Activated naive CD8-positive, alpha-beta T cell (primary cell): ENCODE measurements around the gene TRIM72.
A peak's percentile ranks its signal among the peaks of the same experiment; 100 is the strongest.
"Not testable (repeated sequence)": the region's sequence is repeated elsewhere in the genome, so short reads cannot be mapped to it uniquely, and the experiment has no call there.

ENCODE experiments used
- H3K27ac Mint-ChIP-seq: one replicate; pipeline ENCODE4 v1.8.0; 2021; ENCODE audit warnings: mixed read lengths
- H3K27me3 Mint-ChIP-seq: one replicate; pipeline ENCODE4 v1.8.0; 2021; ENCODE audit warnings: mixed read lengths
- H3K36me3 Mint-ChIP-seq: one replicate; pipeline ENCODE4 v1.8.0; 2021; ENCODE audit warnings: mixed read lengths
- H3K4me1 Mint-ChIP-seq: one replicate; pipeline ENCODE4 v1.8.0; 2021; ENCODE audit warnings: low read depth, mixed read lengths
- H3K4me3 Mint-ChIP-seq: one replicate; pipeline ENCODE4 v1.8.0; 2021; ENCODE audit warnings: mild to moderate bottlenecking, mixed read lengths
- H3K9me3 Mint-ChIP-seq: one replicate; pipeline ENCODE4 v1.8.0; 2021; ENCODE audit warnings: low read depth, mixed read lengths

Gene TRIM72

DNA sequence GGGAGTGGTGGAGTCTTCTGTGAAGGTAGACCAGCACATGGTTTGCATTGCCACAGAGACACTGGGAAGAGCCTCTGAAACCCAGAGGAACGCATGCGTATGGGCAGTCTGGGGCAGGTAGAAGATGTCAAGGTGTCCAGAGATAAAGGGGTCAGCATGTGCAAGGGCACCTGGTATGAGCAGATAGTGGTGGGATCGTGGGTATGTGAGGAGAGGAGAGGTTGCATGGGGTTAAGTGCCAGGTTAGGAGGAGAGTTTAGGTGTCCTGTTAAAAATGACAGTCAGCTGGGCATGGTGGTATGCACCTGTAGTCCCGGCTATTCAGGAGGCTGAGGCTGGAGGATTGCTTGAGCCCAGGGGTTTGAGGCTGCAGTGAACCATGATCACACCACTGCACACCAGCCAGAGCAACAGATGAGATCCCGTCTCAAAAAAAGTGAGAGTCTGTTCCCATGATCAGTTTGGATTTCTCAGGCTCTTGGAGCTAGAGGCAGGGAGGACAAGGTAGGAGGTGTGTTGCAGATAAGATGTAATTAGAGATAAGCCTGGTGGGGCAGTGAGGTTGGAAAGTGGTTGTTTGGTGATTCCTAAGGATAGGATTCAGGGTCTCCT lies 14.4 kb upstream of the TRIM72 start:
- H3K4me1 Mint-ChIP-seq: peaks cover 56% of the 10 kb centered on the region
- H3K9me3 Mint-ChIP-seq: no peaks in the 10 kb centered on the region
- H3K27ac Mint-ChIP-seq: peak overlapping the region; percentile 68
- peaks cover 3% of the 10 kb centered on the region for H3K36me3 Mint-ChIP-seq
- peak overlapping the region; percentile 4 for H3K4me3 Mint-ChIP-seq
- no peaks in the 10 kb centered on the region for H3K27me3 Mint-ChIP-seq

DNA sequence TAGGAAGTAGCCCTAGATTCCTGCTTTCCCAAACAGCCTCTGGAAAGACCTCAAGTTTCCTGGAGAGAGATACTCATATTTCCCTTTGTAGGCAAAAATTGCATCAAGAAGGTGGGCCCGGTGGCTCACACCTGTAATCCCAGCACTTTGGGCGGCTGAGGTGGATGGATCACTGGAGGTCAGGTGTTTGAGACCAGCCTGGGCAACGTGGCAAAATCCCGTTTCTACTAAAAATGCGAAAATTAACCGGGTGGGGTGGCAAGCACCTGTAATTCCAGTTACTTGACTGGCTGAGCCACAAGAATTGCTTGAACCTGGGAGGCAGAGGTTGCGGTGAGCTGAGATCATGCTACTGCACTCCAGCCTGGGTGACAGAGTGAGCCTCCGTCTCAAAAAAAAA lies 13.8 kb upstream of the TRIM72 start:
- H3K36me3 Mint-ChIP-seq, H3K9me3 Mint-ChIP-seq, H3K27me3 Mint-ChIP-seq: not testable (repeated sequence)
- Mint-ChIP-seq H3K4me1 (peaks cover 52% of the 10 kb centered on the region), H3K4me3 (peak overlapping the region; percentile 4), H3K27ac (peak overlapping the region; percentile 68)

DNA sequence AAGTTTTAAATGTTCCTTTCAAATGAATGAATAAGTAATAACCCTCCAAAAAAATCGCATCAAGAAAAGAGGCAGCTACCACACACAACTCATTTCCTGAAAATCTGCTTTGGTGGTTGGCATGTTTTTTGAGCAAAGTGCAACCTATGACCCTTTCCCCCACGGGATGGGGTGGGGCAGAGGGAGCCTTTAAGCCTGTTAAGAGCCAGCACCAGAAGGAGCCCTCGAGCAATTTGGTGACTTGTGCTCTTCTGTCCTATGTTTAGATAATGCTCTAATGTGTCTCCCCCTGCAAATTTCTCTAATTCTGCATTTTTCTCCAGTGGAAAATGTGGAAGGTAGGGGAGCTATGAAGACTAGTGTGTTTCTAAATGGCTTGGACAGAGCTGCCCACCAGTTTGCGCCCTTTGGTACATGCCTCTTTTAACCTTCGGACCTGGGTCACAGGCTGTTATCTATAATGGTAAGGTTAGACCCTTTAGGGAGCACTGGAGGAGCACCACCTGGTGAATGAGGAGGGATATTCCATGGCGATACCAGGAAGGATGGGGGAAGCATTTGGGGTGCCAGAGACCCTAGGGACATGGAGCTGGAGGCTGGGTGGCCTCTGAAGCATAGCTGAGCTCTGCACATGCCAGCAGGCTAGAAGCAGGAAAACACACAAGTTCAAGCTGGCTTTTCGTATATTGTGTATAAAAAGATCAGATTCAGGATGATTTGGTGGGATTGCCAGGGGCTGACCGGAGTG lies 12.9 kb upstream of the TRIM72 start:
- Mint-ChIP-seq H3K4me3 (peak overlapping the region; percentile 77), H3K27ac (peak overlapping the region; percentile 64), H3K36me3 (no peaks in the 10 kb centered on the region), H3K4me1 (peaks cover 50% of the 10 kb centered on the region), H3K27me3 (no peaks in the 10 kb centered on the region), H3K9me3 (no peaks in the 10 kb centered on the region)

DNA sequence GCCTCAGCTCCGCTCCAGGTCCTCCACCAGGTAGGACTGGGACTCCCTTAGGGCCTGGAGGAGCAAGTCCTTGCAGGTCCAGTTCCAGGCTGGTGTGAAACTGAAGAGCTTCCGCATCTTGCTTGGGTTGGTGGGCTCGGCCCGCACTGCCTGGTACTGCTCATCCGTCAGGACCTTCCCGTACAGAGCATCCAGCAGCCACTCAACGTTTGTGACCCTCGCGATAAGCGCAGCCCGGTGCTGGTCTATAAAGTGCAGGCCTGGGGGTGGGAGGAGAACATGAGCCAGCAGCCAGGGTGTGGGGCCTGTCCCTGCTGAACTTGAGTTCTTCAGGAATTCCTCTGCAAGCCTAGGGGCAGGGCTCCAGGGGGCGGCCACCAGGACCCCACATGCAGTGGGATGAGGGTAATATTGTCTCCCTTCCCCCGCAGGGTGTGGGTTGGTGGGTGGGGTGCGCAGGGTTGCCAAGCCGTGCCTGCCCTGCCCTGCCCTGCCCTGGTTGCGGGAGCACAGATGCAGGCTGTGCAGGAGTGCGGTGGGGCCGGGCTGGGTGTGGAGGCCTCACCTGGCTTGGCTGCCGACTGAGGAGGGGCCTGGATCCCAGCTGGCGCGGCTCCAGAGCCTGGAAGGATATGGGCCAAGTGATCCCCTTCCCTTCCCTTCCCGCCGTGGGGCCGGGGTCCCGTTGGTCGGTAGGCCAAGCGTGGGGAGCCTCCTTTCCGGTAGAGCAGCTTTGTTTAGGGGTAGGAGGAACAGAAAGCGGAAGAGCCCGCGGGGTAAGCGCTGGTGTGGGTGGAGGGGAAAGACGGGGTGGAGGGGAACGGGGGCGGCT lies 12.1 kb upstream of the TRIM72 start:
- Mint-ChIP-seq H3K36me3 (no peaks in the 10 kb centered on the region), H3K27me3 (no peaks in the 10 kb centered on the region), H3K4me3 (peak overlapping the region; percentile 77), H3K9me3 (no peaks in the 10 kb centered on the region), H3K4me1 (peaks cover 48% of the 10 kb centered on the region), H3K27ac (peak overlapping the region; percentile 64)

DNA sequence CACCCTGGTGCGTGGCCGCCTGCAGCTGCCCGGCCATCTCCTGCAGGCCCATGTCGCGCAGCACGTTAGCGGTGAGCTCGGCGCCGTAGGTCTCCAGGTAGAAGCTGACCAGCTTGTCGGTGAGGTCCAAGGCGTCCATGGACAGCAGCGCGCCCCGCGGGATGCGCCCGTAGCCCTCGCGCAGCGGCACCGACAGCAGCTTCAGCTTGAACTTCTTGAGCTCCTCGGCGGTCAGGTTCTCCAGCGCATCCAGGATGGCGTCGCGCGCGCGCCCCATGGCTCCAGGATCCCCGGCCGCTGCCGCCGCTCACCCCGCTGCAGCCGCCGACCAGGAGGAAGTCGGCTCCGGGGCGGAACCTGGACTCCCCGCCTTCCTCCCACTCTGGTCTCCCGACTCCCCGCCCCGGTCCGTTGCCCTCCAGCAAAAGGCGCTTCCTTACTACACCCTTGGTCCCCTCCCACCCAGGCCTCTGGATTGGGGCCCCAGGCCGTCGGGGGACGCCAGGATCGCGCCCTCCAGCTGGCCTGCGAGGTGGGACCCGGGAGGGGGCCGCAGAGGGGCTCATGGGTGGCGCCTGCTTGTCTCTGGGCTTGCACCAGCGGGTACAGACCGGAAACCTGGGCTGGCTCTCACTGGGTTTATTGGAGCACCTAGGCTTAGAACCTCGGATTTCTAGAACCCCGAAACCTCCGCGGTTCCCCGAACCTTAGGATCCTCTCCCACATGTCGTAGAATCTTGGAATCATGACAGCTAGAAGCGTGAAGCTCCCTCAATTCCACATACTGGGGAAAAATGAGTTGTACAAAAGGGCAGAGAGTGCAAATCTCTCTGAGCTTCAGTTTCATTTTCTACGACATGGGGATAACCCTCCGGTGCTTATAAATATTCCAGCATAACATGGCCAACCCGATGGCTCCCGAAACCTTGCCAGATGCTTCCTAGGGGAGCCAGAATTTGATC lies 11.2 kb upstream of the TRIM72 start, which contains the start of gene PYCARD:
TSS of gene PYCARD (minus strand) at position 347 of the 962 bp plus-strand sequence. CDS start at position 277, 70 bp downstream.
- H3K9me3 Mint-ChIP-seq: no peaks in the 10 kb centered on the region
- peak within 1 kb of the TSS; percentile 10 for H3K27ac Mint-ChIP-seq
- H3K27me3 Mint-ChIP-seq: no peaks in the 10 kb centered on the region
- peaks cover 45% of the 10 kb centered on the region for H3K4me1 Mint-ChIP-seq
- H3K4me3 Mint-ChIP-seq: peak within 1 kb of the TSS; percentile 77
- H3K36me3 Mint-ChIP-seq: no peaks in the 10 kb centered on the region

DNA sequence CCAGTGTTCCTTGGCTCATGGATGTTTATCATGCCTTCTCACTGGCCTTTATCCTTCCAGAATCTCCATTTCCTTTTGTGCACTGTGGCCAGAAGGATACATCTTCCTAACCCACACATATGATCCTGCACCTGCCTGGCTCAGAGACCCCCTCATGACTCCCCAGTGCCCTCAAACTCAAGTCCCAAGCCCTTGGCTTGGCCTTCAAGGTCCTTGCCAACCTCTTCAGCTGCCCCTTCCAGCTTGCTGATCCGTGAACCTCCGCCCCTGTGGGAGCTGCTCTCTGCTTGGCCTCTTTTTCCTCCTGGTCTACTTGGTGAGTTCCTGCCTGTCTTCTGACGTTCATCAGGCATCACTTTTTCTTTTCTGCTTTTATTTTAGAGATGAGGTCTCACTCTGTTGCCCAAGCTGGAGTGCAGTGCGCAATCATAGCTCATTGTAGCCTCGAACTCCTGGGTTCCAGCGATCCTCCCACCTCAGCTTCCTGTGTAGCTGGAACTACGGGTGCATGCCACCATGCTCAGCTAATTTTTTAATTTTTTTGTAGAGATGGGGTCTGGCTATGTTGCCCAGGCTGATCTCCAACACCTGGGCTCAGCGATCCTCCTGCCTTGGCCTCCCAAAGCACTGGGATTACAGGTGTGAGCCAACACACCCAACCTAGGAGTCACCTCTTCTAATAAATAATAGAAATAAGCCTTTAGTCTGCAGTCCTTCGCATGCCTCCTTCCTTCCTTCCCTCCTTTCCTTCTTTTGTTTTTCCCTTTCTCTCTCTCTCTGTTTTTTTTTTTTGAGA lies 8.8 kb upstream of the TRIM72 start:
- Mint-ChIP-seq H3K4me1 (peaks cover 22% of the 10 kb centered on the region), H3K27ac (peak overlapping the region; percentile 28), H3K27me3 (no peaks in the 10 kb centered on the region), H3K9me3 (no peaks in the 10 kb centered on the region), H3K4me3 (no peak overlapping the region), H3K36me3 (no peaks in the 10 kb centered on the region)

DNA sequence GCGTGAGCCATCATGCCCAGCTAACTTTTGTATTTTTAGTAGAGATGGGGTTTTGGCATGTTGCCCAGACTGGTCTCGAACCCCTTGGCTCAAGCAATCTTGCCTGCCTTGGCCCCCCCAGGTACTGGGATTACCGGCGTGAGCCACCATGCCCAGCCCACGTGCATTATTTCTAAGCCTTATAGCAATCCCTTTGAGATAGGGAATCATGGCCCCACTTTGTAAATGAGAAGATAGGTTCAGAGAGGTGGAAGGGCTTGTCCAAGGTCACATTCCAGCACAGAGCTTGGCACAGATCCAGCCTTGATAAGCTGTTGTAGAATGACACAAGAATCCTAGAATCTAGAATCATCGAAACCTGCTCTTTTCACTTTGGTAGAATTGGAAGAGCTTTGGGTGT lies 7.1 kb upstream of the TRIM72 start:
- Mint-ChIP-seq H3K4me3 (no peak overlapping the region), H3K27me3 (no peaks in the 10 kb centered on the region), H3K9me3 (no peaks in the 10 kb centered on the region), H3K4me1 (peaks cover 9% of the 10 kb centered on the region), H3K36me3 (no peaks in the 10 kb centered on the region), H3K27ac (no peak overlapping the region)

DNA sequence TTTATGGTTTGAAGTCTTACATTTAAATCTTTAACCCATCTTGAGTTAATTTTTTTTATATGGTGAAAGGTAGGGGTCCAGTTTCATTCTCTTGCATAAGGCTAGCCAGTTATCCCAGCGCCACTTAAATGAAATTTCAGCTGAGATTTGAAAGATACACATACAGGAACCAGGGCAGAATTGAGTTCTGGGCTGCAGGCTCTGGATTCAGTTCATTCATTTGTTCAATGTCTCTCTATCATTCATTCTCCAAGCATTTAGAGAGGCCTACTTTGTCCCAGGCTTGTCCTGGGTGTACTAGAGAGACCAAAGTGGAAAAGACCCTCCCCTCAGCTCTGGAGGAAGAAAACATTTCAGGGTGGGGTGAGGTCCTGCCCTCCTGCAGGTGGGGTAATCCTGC lies 577 bp upstream of the TRIM72 start:
- no peak overlapping the region for H3K27ac Mint-ChIP-seq
- H3K4me3 Mint-ChIP-seq: peak overlapping the region; percentile 32
- H3K9me3 Mint-ChIP-seq: no peaks in the 10 kb centered on the region
- H3K4me1 Mint-ChIP-seq: peaks cover 13% of the 10 kb centered on the region
- no peaks in the 10 kb centered on the region for H3K36me3 Mint-ChIP-seq
- H3K27me3 Mint-ChIP-seq: peaks cover 10% of the 10 kb centered on the region

DNA sequence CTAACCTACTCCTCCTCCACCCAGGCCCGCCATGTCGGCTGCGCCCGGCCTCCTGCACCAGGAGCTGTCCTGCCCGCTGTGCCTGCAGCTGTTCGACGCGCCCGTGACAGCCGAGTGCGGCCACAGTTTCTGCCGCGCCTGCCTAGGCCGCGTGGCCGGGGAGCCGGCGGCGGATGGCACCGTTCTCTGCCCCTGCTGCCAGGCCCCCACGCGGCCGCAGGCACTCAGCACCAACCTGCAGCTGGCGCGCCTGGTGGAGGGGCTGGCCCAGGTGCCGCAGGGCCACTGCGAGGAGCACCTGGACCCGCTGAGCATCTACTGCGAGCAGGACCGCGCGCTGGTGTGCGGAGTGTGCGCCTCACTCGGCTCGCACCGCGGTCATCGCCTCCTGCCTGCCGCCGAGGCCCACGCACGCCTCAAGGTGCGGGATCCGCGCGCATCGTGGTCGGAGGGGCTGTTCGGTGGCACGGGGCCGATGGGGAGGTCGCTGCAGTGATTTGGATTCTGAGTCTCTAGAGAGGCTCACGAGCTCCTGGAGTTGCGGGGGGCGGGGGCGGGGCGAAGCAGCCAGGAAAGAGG lies 878 bp downstream of the TRIM72 start:
- Mint-ChIP-seq H3K27me3 (peaks cover 10% of the 10 kb centered on the region), H3K4me3 (peak overlapping the region; percentile 81), H3K27ac (no peak overlapping the region), H3K9me3 (no peaks in the 10 kb centered on the region), H3K36me3 (no peaks in the 10 kb centered on the region), H3K4me1 (peaks cover 13% of the 10 kb centered on the region)

DNA sequence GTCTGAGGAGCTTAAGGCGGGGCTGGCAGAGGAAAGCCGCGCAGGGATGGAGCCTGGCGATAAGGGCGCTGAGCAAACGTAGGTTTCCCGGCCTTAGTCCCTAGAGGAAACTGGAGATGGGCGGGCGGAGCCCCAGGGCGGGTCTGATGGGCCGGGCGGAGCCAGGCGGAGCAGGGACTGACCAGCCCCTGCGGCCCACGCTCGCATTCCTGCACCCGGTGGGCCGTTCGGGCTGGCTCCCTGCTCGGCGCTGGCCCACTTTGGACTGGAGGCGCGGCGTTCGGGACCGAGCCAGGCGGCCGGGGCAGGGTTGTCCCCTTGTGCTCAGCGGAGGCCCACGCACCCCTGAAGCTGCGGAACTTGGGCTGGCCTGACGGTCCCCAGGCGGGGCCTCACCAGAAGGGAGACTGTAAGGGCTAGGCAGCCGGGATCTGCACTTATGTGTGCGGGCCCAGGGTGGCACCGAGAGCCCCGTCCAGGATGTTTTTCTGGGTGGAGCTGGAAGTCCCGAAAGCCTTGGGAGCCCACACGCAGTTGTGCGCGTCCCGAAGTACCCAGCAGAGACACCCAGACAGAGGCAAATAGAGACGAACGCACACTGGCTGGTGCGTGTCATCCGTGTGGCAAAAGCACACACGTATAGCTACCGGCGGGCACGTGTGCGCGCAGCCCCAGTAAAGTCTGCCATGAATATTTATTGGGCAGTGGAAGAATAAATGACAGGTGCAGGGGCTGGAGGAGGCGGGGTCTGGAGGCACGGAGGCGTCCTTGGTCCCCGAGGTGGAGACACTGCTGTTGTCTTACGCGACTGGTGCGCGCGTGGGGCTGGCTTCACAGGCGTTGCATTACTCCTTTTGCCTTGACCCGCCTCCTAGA lies 1.6 kb downstream of the TRIM72 start:
- Mint-ChIP-seq H3K4me3 (peak overlapping the region; percentile 81), H3K4me1 (peaks cover 13% of the 10 kb centered on the region), H3K9me3 (no peaks in the 10 kb centered on the region), H3K27me3 (peaks cover 10% of the 10 kb centered on the region), H3K36me3 (no peaks in the 10 kb centered on the region), H3K27ac (peak overlapping the region; percentile 41)

DNA sequence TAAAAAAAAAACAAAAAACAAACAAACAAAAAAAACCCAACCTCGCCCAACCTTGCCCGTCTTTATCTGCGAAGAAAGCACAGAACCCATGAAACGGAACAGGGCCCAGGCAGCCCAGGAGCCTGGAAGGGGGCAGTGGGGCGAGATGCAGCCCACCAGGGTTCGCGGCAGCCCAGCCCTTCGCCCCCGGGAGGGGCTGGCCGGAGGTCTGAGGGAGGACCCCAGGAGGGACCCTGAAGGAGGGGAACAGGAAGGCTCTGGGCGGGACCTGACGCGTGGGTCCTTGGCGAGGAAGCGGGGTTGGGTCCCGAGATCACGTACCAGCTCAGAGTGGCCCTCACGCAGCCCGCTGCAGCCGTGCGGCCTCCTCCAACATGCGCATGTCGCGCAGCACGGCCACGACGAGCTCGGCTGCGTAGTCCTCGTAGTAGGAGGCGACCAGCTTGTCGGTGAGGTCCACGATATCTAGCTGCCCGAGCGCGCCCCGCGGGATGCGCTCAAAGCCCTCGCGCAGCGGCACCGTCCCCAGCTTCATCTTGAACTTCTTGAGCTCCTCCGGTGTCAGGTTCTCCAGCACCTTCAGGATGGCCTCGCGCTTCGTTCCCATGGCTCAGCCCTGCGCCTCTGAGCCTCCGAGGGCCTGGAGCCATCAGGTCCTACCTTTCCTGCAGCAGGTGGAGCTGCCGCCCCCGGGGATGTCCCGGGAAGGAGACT lies 2.7 kb downstream of the TRIM72 start, which contains the start of gene PYDC1:
TSS of gene PYDC1 (minus strand) at position 714 of the 714 bp plus-strand sequence. CDS start at position 607, 107 bp downstream.
- H3K27me3 Mint-ChIP-seq: peaks cover 12% of the 10 kb centered on the region
- peak within 1 kb of the TSS; percentile 81 for H3K4me3 Mint-ChIP-seq
- H3K27ac Mint-ChIP-seq: no peak within 1 kb of the TSS
- peaks cover 13% of the 10 kb centered on the region for H3K4me1 Mint-ChIP-seq
- no peaks in the 10 kb centered on the region for H3K9me3 Mint-ChIP-seq
- H3K36me3 Mint-ChIP-seq: no peaks in the 10 kb centered on the region

DNA sequence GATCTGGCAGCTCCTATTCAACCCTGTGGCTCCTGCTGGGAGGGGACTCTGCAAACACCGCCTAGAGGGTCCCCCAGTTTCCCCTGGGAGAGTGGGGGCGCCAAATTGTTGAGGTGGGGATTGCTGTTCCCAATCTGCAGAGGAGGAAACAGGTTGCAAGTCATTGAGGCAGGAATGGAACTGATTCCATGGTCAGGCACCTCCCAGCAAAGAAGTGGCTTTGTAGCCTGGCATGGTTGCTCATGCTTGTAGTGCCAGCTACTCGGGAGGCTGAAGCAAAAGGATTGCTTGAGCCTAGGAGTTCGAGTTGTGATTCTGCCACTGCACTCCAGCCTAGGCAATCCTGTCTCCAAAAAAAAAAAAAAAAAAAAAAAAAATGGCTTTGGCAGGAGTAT lies 3.2 kb downstream of the TRIM72 start:
- Mint-ChIP-seq H3K36me3 (no peaks in the 10 kb centered on the region), H3K27me3 (peaks cover 12% of the 10 kb centered on the region), H3K9me3 (no peaks in the 10 kb centered on the region), H3K4me3 (peak overlapping the region; percentile 81), H3K27ac (no peak overlapping the region), H3K4me1 (peaks cover 13% of the 10 kb centered on the region)
